ENCODE data around the gene OR6S1.

- TF ChIP-seq EZH2phosphoT487 (IDR thresholded peaks at IDR 0.05; ENCODE audit: low read depth, severe bottlenecking, unreplicated experiment) (no peak), CTCF (IDR thresholded peaks at IDR 0.05; ENCODE audit: poor library complexity) (no peak), EZH2 (IDR thresholded peaks at IDR 0.05; ENCODE audit: borderline replicate concordance) (no peak)
These were observed 40.6 kb upstream of the OR6S1 start for GRCh38 chr14:20682127-20682434.

All from hepatocyte (in vitro differentiated cells).